IPS-18c (cell line): ENCODE results near the gene ISM1.

ENCODE experiments used
- H3K4me3 ChIP-seq: 2 replicates; pipeline ENCODE4 v1.7.0; 2013; ENCODE audit warnings: low read depth, mild to moderate bottlenecking, low read length, moderate library complexity; ENCODE audit not compliant: insufficient read depth
- H3K9me3 ChIP-seq: one replicate; pipeline ENCODE4 v1.6.1; 2013; ENCODE audit warnings: mild to moderate bottlenecking, low read length, moderate library complexity; ENCODE audit not compliant: control insufficient read depth, insufficient read depth

The ISM1 gene

GRCh38 chr20:13243826-13244376 lies 22.8 kb downstream of the ISM1 start:
- H3K4me3 ChIP-seq = no peak overlapping the region

DNA sequence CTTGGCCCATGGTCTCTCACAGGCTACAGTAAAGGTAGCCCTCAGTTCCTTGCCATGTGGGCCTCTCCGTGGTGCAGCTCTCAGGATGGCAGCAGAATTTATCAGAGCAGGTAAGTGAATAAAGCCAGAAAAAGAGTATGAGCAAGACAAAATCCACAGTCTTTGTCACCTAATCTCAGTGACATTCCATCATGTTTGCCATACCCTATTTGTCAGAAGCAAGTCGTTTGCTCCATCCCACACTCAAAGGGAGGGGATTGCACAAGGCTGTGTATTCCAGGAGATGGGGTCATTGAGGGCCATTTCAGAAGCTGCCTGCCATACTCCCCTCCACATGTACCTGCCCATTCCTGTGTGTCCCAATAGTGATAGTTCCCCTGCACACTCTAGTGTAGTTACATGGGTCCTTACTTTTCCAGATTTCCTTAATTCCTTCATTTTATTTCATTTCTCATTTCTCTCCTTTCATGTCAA lies 24.2 kb downstream of the ISM1 start:
- Histone ChIP-seq H3K4me3 (no peak overlapping the region), H3K9me3 (peaks cover 2% of the 10 kb centered on the region)

More at GRCh38 chr20:13243826-13244376, 22.8 kb downstream of the ISM1 start:
- H3K9me3 ChIP-seq = peaks cover 5% of the 10 kb centered on the region

DNA sequence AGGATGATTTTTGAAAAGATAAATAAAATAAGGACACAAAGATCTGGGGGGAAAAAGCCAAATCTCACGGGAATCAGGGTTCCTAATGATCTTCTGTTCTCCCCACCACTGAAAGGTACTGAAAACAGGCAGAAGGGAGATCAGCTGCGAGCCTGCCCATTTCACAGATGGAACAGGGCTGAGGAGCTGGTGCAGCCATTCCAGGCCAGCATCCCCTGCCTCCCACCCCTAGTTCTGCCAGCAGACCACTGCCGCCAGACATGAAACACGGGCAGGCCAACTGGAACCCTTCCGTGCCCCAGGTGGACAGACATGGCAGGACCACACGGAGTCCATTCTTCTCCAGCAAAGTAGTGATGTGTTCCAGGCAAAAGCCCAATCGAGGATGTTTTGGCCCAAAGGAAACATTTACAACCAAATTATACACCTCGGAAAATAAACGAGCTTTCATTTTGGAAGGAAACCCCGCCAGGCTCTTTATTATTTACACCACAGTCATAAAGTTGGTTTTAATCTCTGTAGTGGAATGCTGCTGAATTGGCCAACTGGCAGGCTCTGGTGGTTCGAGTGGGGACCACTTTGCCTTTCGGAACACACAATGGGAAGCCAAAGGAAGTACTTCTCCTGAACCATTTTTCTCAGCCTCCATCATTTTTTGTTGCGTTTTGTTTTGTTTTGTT lies 28.2 kb downstream of the ISM1 start:
- Histone ChIP-seq H3K4me3 (no peak overlapping the region), H3K9me3 (peaks cover 2% of the 10 kb centered on the region)

GRCh38 chr20:13249798-13250170 lies 28.7 kb downstream of the ISM1 start:
- H3K4me3 ChIP-seq = no peak overlapping the region
- peaks cover 2% of the 10 kb centered on the region for H3K9me3 ChIP-seq

- Histone ChIP-seq H3K9me3 (peaks cover 2% of the 10 kb centered on the region), H3K4me3 (no peak overlapping the region)
These were observed 29.2 kb downstream of the ISM1 start for GRCh38 chr20:13250251-13250650.

DNA sequence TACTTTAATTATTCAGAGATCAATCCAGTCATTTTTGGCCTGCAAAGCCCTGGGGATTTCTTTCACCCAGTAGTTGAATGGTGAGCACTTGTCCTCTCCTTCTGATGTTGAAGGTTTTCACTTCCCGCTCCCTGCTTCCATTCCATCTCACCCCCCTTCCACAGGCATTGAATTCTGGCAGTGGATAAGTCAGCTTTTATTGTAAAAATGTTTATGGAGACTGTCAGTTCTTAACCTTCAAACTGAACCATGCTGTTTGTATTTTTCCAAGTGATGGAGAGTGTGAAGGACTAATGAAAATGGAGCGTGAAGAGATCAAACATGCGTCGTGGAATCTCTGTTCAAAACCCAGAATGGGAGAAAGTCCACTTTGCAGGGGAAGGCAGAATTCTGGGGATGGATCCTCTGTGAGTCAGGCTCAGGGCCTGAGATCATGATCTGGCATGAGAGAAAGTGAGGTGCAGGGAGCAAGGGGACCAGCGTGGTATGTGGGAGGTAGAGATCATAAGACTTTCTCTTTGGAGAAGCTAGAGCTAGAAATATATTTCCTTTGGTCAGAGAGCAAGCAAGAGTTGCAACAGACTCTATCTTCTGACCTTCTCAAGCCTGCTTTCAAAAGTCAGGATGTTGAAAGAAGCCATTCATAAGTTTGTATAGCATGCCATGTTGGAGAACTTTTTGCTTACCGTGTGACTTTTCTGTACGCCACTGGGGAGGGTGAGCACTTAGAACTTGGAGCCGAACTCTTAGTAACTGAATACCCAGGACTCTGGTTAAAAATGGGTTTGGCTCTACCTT lies 30.2 kb downstream of the ISM1 start:
- no peak overlapping the region for H3K4me3 ChIP-seq

GRCh38 chr20:13251904-13252297 lies 30.8 kb downstream of the ISM1 start:
- Histone ChIP-seq H3K4me3 (no peak overlapping the region), H3K9me3 (peaks cover 2% of the 10 kb centered on the region)

More for the DNA sequence above, 30.2 kb downstream of the ISM1 start:
- H3K9me3 ChIP-seq = peaks cover 2% of the 10 kb centered on the region

DNA sequence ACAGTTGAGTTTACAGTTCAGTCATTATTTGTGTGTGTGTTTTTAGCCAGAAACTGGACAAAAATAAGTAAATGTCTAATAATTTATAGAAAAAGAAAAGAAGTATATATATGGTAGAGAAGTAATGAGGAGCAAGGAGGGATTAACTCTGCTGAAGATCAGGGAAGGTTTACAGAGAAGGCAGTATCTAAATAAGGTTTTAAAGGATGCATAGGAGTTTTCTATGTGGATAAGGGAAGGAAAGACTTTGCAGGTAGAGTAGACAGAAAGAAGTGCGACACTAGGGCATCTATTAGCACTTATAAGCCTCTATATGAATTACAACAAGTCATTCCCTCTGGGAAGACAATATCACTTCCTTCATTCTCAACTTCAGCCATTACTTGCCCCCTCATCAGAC lies 34.3 kb downstream of the ISM1 start:
- Histone ChIP-seq H3K9me3 (no peaks in the 10 kb centered on the region), H3K4me3 (no peak overlapping the region)

DNA sequence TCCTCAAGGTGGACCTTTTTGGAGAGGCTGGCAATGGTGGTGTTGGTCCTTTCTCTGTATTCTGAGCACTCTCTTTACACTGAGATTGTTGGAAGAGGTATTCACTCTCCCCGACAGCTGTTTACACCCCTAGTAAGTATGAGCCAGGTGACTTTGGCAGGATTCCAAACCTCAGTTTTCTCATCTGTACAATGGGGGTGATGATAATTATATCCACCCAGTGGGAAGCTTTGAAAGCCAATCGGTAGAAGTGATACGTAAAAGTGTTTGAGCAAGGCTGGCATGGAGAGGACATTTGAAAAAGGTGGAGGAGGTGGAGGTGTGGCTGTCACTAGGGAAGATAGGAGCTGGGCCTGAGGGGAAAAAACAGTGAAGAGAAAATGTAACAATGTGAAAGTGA lies 35.5 kb downstream of the ISM1 start:
- H3K4me3 ChIP-seq = no peak overlapping the region
- H3K9me3 ChIP-seq = no peaks in the 10 kb centered on the region

DNA sequence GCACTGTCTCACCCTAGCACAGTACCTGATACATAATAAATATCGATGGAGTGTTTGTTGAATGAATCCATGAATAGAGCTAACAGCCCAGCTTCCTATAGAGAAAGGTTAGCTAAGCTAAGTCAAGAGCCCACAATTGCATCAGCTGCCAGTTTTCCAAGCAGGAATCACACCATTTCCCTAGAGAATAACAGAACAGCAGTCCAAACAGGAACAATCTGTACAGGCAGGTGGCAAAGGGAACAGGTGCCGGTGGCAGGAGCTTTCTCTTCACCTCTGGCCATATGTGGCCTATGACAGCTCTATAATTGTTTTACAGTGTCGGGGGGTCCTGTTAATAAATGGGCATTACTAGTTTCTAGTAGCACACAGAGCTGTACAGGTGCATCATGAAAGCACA lies 38.8 kb downstream of the ISM1 start:
- Histone ChIP-seq H3K4me3 (no peak overlapping the region), H3K9me3 (no peaks in the 10 kb centered on the region)

DNA sequence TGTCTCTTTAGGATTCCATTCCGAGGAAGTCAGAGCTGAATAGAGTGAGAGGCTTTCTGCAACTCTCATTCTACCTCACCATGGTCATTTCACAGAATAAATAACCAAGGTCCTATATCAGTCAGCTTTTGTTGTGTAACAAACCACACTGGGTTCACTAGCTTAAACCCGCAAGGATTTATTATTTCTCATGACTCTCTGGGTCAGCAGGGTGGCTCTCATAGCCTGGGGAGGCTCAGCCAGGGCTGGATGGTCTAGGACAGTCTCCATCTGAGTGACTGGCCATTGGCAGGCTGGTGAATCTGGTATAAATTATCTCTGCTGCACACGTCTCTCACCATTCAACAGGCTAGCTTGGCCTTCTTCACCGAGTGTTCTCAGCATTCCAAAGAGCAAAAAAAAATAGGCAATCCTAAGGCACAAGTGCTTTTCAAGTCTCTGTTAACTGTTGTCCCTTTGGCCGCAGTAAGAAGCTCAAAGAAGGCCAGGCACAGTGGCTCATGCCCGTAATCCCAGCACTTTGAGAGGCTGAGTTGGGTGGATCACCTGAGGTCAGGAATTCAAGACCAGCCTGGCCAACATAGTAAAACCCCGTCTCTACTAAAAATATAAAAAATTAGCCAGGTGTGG lies 39.7 kb downstream of the ISM1 start:
- no peaks in the 10 kb centered on the region for H3K9me3 ChIP-seq
- H3K4me3 ChIP-seq = no peak overlapping the region

GRCh38 chr20:13261460-13262301 lies 40.6 kb downstream of the ISM1 start:
- H3K4me3 ChIP-seq = no peak overlapping the region

GRCh38 chr20:13262302-13262650 lies 41.2 kb downstream of the ISM1 start:
- H3K4me3 ChIP-seq = no peak overlapping the region
- H3K9me3 ChIP-seq = no peaks in the 10 kb centered on the region

More at GRCh38 chr20:13261460-13262301, 40.6 kb downstream of the ISM1 start:
- no peaks in the 10 kb centered on the region for H3K9me3 ChIP-seq

- H3K9me3 ChIP-seq = no peaks in the 10 kb centered on the region
These were observed 41.7 kb downstream of the ISM1 start for GRCh38 chr20:13262671-13263360.

DNA sequence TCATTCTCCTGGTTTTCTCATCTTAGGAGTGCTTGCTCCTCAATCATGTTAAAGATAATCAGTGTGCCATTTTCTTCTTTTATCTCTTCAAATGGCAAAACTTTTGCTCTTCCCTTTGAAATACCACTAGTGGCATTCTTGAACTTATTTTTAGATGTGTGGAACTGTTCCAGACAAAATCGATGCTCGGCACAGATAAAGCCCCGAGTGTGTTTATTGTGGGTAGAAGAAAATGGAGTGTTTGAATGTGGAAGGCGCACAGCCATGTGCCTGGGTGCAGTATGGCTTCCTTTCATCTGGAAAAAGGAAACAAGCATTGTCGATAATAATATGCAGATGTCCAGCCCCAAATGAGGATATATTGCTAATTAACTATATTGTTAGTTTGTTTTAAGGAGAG lies 42.4 kb downstream of the ISM1 start:
- Histone ChIP-seq H3K4me3 (no peak overlapping the region), H3K9me3 (no peaks in the 10 kb centered on the region)

More at GRCh38 chr20:13262671-13263360, 41.7 kb downstream of the ISM1 start:
- no peak overlapping the region for H3K4me3 ChIP-seq

DNA sequence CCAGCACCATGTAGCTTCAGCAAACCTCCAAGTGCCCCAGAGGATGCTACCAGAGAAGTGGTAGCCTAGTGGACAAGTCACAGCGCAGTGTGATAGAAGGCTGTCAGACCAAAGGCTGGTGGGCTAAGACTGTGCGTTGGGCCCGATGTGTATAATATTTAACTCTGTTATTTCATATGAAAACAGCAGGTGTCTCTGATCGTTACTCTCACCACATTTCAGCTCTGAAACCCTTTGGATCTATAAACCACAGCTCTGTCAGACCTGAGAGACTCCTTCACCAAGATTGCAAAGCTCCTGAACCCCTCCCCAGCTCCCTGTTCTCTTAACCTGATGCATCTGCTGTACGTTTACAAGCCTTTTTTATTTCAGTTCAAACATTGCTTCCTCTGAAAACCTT lies 43.8 kb downstream of the ISM1 start:
- no peaks in the 10 kb centered on the region for H3K9me3 ChIP-seq

More for the DNA sequence above, 43.8 kb downstream of the ISM1 start:
- H3K4me3 ChIP-seq = no peak overlapping the region
